Neural cell (in vitro differentiated cells): ENCODE results near the gene SLC25A29. TPM values are rescaled to one million over a fixed set of nuclear protein-coding genes. Genes with fewer than 3 reads are reported as not detected.

Experiments
- H2AFZ ChIP-seq: fragments of 200-600, 300-800 bp; sonication (generic), shearing (Covaris generic); 2 replicates; pipeline ENCODE4 v1.6.0; 2014; ENCODE audit warnings: low read depth, mild to moderate bottlenecking, antibody characterized with exemption, low read length, moderate library complexity
- H3F3A ChIP-seq: fragments of 200-600 bp; shearing (Covaris generic); 2 replicates; pipeline ENCODE4 v1.6.1; 2016; ENCODE audit warnings: mild to moderate bottlenecking, moderate library complexity, mixed read lengths, antibody characterized with exemption, low read length; ENCODE audit not compliant: insufficient read depth, poor library complexity, severe bottlenecking
- H3K27ac ChIP-seq: fragments of 200-600, 300-800 bp; sonication (generic), shearing (Covaris generic); 2 replicates; pipeline ENCODE4 v1.5.1; 2014; ENCODE audit warnings: mild to moderate bottlenecking, low read length, moderate library complexity
- H3K27me3 ChIP-seq: fragments of 300-800, 200-600 bp; sonication (generic), shearing (Covaris generic); 2 replicates; pipeline ENCODE4 v1.6.0; 2014; ENCODE audit warnings: mild to moderate bottlenecking, low read depth, low read length, moderate library complexity; ENCODE audit not compliant: insufficient read depth
- H3K36me3 ChIP-seq: fragments of 300-800, 200-600 bp; sonication (generic), shearing (Covaris generic); 2 replicates; pipeline ENCODE4 v1.5.1; 2014; ENCODE audit warnings: mild to moderate bottlenecking, antibody characterized with exemption, low read length, moderate library complexity; ENCODE audit not compliant: insufficient read depth
- H3K4me2 ChIP-seq: fragments of 300-800, 200-600 bp; sonication (generic), shearing (Covaris generic); 2 replicates; pipeline ENCODE4 v1.6.0; 2014; ENCODE audit warnings: mild to moderate bottlenecking, low read length
- H3K4me3 ChIP-seq: fragments of 300-800, 200-600 bp; sonication (generic), shearing (Covaris generic); 2 replicates; pipeline ENCODE4 v1.5.1; 2014; ENCODE audit warnings: mild to moderate bottlenecking, low read length, moderate library complexity
- H3K79me2 ChIP-seq: fragments of 200-600 bp; shearing (Covaris generic); replicated peaks from 2 replicates; pipeline ENCODE4 v1.6.0; 2014; ENCODE audit warnings: mild to moderate bottlenecking, low read length, moderate library complexity; ENCODE audit not compliant: insufficient read depth
- H3K9ac ChIP-seq: fragments of 300-800, 200-600 bp; sonication (generic), shearing (Covaris generic); 2 replicates; pipeline ENCODE4 v1.6.1; 2016; ENCODE audit warnings: mild to moderate bottlenecking, low read length, mixed read lengths
- H3K9me2 ChIP-seq: fragments of 200-600 bp; shearing (Covaris generic); 2 replicates; pipeline ENCODE4 v1.6.1; 2016; ENCODE audit warnings: mild to moderate bottlenecking, low read length, mixed read lengths; ENCODE audit not compliant: insufficient read depth
- H3K9me3 ChIP-seq: fragments of 200-600, 300-800 bp; sonication (generic), shearing (Covaris generic); 2 replicates; pipeline ENCODE4 v1.6.1; 2016; ENCODE audit warnings: mild to moderate bottlenecking, mixed run types, low read length, moderate library complexity, mixed read lengths
- H4K20me1 ChIP-seq: fragments of 200-600 bp; shearing (Covaris generic); 2 replicates; pipeline ENCODE4 v1.6.1; 2016; ENCODE audit warnings: mild to moderate bottlenecking, mixed run types; ENCODE audit not compliant: insufficient read depth
- CTCF ChIP-seq: fragments of 450-650 bp; IDR thresholded peaks from 2 replicates; pipeline ENCODE4 v1.5.1; 2014; ENCODE audit warnings: antibody characterized with exemption, mild to moderate bottlenecking, moderate library complexity; ENCODE audit not compliant: poor library complexity, severe bottlenecking
- EP300 ChIP-seq: fragments of 450-650 bp; conservative IDR thresholded peaks from 2 replicates; pipeline ENCODE4 v1.6.1; 2014; ENCODE audit warnings: antibody characterized with exemption, mild to moderate bottlenecking, moderate library complexity; ENCODE audit not compliant: poor library complexity, severe bottlenecking
- EZH2 ChIP-seq: fragments of 200-600, 300-800 bp; shearing (Covaris generic), sonication (generic); IDR thresholded peaks from 2 replicates; pipeline ENCODE4 v1.6.1; 2014; ENCODE audit warnings: antibody characterized with exemption, low read length, borderline replicate concordance, mild to moderate bottlenecking; ENCODE audit not compliant: insufficient read depth, poor library complexity, severe bottlenecking
- MXI1 ChIP-seq: fragments of 450-650 bp; conservative IDR thresholded peaks from 2 replicates; pipeline ENCODE4 v1.6.1; 2014; ENCODE audit warnings: antibody characterized with exemption, mild to moderate bottlenecking; ENCODE audit not compliant: poor library complexity, severe bottlenecking
- POLR2AphosphoS5 ChIP-seq: IDR thresholded peaks from 2 replicates; pipeline ENCODE4 v1.6.1; 2012
- RAD21 ChIP-seq: fragments of 450-650 bp; conservative IDR thresholded peaks from 2 replicates; pipeline ENCODE4 v1.6.1; 2014; ENCODE audit warnings: antibody characterized with exemption, mild to moderate bottlenecking, moderate library complexity
- REST ChIP-seq: IDR thresholded peaks from 2 replicates; pipeline ENCODE4 v1.6.1; 2012; ENCODE audit warnings: borderline replicate concordance
- SMC3 ChIP-seq: fragments of 450-650 bp; conservative IDR thresholded peaks from 2 replicates; pipeline ENCODE4 v1.6.1; 2014; ENCODE audit warnings: antibody characterized with exemption, mild to moderate bottlenecking, moderate library complexity; ENCODE audit not compliant: poor library complexity
- TAF1 ChIP-seq: IDR thresholded peaks from 2 replicates; pipeline ENCODE4 v1.6.1; 2012; ENCODE audit warnings: low read depth
- polyA plus RNA-seq: library from polyadenylated mRNA; depleted of rRNA; stranded (reverse); fragments of >200 nt; gene quantifications from 2 replicates; pipeline ENCODE4 v1.2.3, GENCODE V29; 2014

SLC25A29 gene
- polyA plus RNA-seq, 1 donor from 2014 or later: 447 TPM

GRCh38 chr14:100336618-100337530, 30.6 kb upstream of the SLC25A29 start:
- H2AFZ ChIP-seq: no peak overlapping the region
- no peaks in the 10 kb centered on the region for H3K27me3 ChIP-seq
- H3K4me3 ChIP-seq: no peak overlapping the region
- no peak overlapping the region for H3K4me2 ChIP-seq
- no peaks in the 10 kb centered on the region for H4K20me1 ChIP-seq
- no peaks in the 10 kb centered on the region for H3K36me3 ChIP-seq
- no peaks in the 10 kb centered on the region for H3F3A ChIP-seq
- no peaks in the 10 kb centered on the region for H3K9me2 ChIP-seq
- TF ChIP-seq TAF1 (no peak), POLR2AphosphoS5 (no peak), EZH2 (no peak), EP300 (no peak), RAD21 (no peak)
- no peak overlapping the region for H3K27ac ChIP-seq
- no peaks in the 10 kb centered on the region for H3K9me3 ChIP-seq
- no peaks in the 10 kb centered on the region for H3K79me2 ChIP-seq
- no peak overlapping the region for H3K9ac ChIP-seq

- Histone ChIP-seq H3K9ac (no peak overlapping the region), H3K27me3 (no peaks in the 10 kb centered on the region), H3K4me2 (no peak overlapping the region), H3K27ac (no peak overlapping the region), H3K36me3 (no peaks in the 10 kb centered on the region), H2AFZ (no peak overlapping the region), H3K9me3 (no peaks in the 10 kb centered on the region), H4K20me1 (no peaks in the 10 kb centered on the region), H3K9me2 (no peaks in the 10 kb centered on the region), H3K79me2 (no peaks in the 10 kb centered on the region), H3K4me3 (no peak overlapping the region), H3F3A (no peaks in the 10 kb centered on the region)
- TF ChIP-seq SMC3: no peak
- TF ChIP-seq CTCF: no peak
- TF ChIP-seq MXI1: no peak
- TF ChIP-seq REST: no peak
- no peak for TF ChIP-seq EZH2
- TF ChIP-seq POLR2AphosphoS5: no peak
- TF ChIP-seq RAD21: no peak
- TF ChIP-seq TAF1: no peak
- no peak for TF ChIP-seq EP300
Measured at GRCh38 chr14:100334904-100335303, 28.7 kb upstream of the SLC25A29 start.
